Thyroid gland (tissue), 4 donors: Measurements from ENCODE around the gene STX12.

Source experiments
- POLR2A ChIP-seq, 2 donors: fragments of 450-650 bp; IDR thresholded peaks; one replicate each; pipeline ENCODE4 v1.6.1; 2017; ENCODE audit warnings: antibody characterized with exemption in 2 of 2, mild to moderate bottlenecking in 2 of 2, moderate library complexity in 1 of 2
- TF ChIP-seq, protein P1 (sequence below), 6 experiments: fragments of 200-600 bp in 3 of 6; fragments of 450-650 bp in 3 of 6; sonication (generic) in 3 of 6; IDR thresholded peaks; one replicate each; pipeline ENCODE4 v1.5.1; 2016 to 2019; ENCODE audit warnings: antibody characterized with exemption in 6 of 6, mild to moderate bottlenecking in 2 of 6, inconsistent platforms in 1 of 6, moderate library complexity in 1 of 6

DNA sequence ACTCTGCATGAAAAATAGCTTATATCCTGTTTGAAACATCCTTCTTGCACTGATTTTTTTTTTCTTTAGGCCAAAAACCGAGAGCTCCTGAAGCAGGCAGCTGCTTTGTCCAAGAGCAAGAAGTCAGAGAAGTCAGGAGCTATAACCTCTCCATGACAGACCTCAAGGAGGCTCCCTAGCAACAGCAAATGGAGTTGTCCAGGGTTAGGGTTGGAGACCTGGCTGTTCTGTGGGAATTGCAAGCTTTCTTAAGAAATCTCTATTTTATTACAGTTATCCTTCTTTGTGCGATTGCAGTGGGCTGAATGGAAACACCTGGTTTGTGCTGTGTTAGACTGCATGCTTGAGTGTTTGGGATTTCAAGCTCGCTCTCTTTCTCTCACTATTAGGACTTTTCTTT lies 12.6 kb upstream of the STX12 start:
- TF ChIP-seq, protein P1, sequence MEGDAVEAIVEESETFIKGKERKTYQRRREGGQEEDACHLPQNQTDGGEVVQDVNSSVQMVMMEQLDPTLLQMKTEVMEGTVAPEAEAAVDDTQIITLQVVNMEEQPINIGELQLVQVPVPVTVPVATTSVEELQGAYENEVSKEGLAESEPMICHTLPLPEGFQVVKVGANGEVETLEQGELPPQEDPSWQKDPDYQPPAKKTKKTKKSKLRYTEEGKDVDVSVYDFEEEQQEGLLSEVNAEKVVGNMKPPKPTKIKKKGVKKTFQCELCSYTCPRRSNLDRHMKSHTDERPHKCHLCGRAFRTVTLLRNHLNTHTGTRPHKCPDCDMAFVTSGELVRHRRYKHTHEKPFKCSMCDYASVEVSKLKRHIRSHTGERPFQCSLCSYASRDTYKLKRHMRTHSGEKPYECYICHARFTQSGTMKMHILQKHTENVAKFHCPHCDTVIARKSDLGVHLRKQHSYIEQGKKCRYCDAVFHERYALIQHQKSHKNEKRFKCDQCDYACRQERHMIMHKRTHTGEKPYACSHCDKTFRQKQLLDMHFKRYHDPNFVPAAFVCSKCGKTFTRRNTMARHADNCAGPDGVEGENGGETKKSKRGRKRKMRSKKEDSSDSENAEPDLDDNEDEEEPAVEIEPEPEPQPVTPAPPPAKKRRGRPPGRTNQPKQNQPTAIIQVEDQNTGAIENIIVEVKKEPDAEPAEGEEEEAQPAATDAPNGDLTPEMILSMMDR (IDR thresholded peaks at IDR 0.05) = no peak
- no peak for TF ChIP-seq POLR2A (IDR thresholded peaks at IDR 0.05)
